Prostate gland (tissue), 2 donors: Measurements from ENCODE around the gene S100A12. TPM values are rescaled to one million over a fixed set of nuclear protein-coding genes. Genes with fewer than 3 reads are reported as not detected.

ENCODE experiments used
- DNase-seq: peaks from one replicate; pipeline ENCODE4 v3.0.0-alpha.2; 2019; ENCODE audit warnings: low spot score
- H3K27ac ChIP-seq, 2 donors: fragments of 200-600 bp; sonication (generic); 2 replicates each; pipeline ENCODE4 v1.5.1; 2017 to 2019
- H3K27me3 ChIP-seq: fragments of 200-600 bp; sonication (generic); replicated peaks from 2 replicates; pipeline ENCODE4 v1.5.1; 2019; ENCODE audit not compliant: insufficient read depth
- H3K36me3 ChIP-seq, 2 donors: fragments of 200-600 bp; sonication (generic); 1 replicate in 1 of 2; 2 replicates in 1 of 2; pipeline versions ENCODE4 v1.5.1 to v1.8.1; 2017 to 2019
- H3K4me1 ChIP-seq: fragments of 200-600 bp; sonication (generic); replicated peaks from 2 replicates; pipeline ENCODE4 v1.5.1; 2019
- H3K4me3 ChIP-seq, 2 donors: fragments of 200-600 bp; sonication (generic); 2 replicates each; pipeline ENCODE4 v1.5.1; 2017 to 2019
- H3K9me3 ChIP-seq: fragments of 200-600 bp; sonication (generic); 2 replicates; pipeline ENCODE4 v1.5.1; 2017
- POLR2A ChIP-seq: fragments of 450-650 bp; IDR thresholded peaks from one replicate; pipeline ENCODE4 v1.6.1; 2016; ENCODE audit warnings: antibody characterized with exemption, mild to moderate bottlenecking
- POLR2AphosphoS5 ChIP-seq: sonication (generic); formaldehyde crosslinking; IDR thresholded peaks from one replicate; pipeline ENCODE4 v1.6.1; 2017; ENCODE audit warnings: antibody characterized with exemption
- WGBS: methylation state at CpG from one replicate; pipeline ENCODE4 v1.1.5; 2018; 5-methylcytosine and 5-hydroxymethylcytosine counted together
- intact Hi-C: fragments of 100-400 bp; cut with DNase I; formaldehyde crosslinking; loops from one replicate; pipeline ENCODE4 v1.14.2; 2022
- total RNA-seq, 2 donors: library from RNA; depleted of rRNA; stranded (reverse); fragments of >200 nt; gene quantifications; one replicate each; pipeline ENCODE4 v1.1.0, GENCODE V29; 2016
- TF ChIP-seq, protein P1 (sequence below), 4 experiments: fragments of 200-600 bp in 2 of 4; fragments of 450-650 bp in 2 of 4; sonication (generic) in 2 of 4; IDR thresholded peaks; 1 replicate in 3 of 4; 2 replicates in 1 of 4; pipeline ENCODE4 v1.5.1; 2016 to 2019; ENCODE audit warnings: antibody characterized with exemption in 4 of 4, mild to moderate bottlenecking in 2 of 4, moderate library complexity in 2 of 4

The S100A12 gene
- total RNA-seq, 2 donors from 2014 or later: not detected

DNA sequence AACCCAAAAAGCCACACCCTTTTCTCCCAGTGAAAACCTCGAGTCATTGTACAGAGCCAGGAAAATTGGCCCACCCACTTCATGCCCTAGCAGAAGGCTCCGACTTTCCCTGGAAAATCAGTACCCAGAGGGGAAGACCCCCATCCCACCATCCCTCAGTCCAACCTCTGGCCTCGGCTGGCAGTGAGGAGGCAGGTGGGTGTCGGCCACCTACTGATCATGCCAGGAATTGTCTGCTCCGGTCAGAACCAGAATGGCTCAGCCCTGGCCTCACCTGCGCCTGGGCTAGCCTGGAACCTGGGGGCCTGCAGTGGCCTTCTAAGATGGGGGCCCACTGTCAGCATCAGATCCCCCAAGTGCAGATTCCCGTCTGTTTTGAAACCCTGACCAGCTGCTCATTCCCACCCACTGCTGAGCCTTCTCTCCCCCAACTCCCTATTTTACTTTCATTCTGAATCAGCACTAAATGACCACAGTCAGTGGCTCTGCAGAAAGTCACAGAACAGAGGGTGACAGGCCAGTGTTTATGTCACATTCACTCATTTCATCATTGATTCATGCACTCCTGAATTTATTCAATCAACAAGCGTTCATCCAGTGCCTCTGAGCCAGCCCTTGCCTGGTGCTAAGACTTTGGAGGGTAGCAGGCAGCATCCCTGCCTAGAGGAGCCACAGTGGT lies 20.8 kb downstream of the S100A12 start:
- TF ChIP-seq POLR2A (no peak), POLR2AphosphoS5 (no peak)
- TF ChIP-seq, protein P1, sequence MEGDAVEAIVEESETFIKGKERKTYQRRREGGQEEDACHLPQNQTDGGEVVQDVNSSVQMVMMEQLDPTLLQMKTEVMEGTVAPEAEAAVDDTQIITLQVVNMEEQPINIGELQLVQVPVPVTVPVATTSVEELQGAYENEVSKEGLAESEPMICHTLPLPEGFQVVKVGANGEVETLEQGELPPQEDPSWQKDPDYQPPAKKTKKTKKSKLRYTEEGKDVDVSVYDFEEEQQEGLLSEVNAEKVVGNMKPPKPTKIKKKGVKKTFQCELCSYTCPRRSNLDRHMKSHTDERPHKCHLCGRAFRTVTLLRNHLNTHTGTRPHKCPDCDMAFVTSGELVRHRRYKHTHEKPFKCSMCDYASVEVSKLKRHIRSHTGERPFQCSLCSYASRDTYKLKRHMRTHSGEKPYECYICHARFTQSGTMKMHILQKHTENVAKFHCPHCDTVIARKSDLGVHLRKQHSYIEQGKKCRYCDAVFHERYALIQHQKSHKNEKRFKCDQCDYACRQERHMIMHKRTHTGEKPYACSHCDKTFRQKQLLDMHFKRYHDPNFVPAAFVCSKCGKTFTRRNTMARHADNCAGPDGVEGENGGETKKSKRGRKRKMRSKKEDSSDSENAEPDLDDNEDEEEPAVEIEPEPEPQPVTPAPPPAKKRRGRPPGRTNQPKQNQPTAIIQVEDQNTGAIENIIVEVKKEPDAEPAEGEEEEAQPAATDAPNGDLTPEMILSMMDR (IDR thresholded peaks at IDR 0.05): no peak
- no peaks in the 10 kb centered on the region for H3K36me3 ChIP-seq
- DNase-seq: no peak
- no peaks in the 10 kb centered on the region for H3K27me3 ChIP-seq
- H3K4me3 ChIP-seq: no peak overlapping the region
- intact Hi-C loops: loop anchor here (5.0 kb wide), 1 partner anchor 213 kb away; the partner anchor contains the start of gene S100A2
- 71% methylated on average over 8 of the region's 8 CpGs for WGBS
- H3K9me3 ChIP-seq: no peaks in the 10 kb centered on the region
- H3K27ac ChIP-seq: no peak overlapping the region
- no peaks in the 10 kb centered on the region for H3K4me1 ChIP-seq

DNA sequence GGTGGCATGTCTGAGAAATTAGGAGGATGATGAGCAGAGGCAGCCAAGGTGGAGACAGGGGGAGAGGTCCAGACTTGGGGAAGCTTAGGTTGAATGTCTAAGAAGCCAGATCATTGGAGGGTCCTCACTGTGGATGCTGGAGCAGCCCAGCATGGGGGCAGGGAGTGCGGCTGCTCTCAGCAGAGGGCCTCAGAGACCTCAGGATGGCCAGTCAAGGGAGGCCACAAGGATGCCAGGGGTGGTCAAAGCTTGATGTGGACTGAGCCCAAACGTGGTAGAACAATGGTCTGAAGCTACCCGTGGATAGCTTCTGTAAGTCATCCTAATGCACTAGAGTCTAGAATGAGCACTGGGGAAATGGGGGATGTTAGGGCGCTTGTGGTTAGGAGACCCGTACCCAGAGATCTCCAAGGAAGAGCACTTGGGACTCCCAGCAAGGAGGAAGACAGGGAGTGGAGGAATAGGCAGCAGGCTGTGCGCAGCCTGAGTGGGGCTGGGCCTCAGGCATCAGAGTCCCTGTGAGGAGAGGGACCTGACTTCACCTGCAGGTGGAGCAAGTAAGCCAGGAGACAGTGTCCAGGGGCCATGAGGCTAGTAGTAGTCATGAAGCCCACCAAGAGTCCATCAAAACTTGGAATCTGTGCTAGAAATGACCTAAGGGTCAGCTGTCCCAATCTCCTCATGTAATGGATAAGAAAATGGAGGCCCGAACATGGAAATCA lies 22.0 kb downstream of the S100A12 start:
- no peak for DNase-seq
- no peaks in the 10 kb centered on the region for H3K27me3 ChIP-seq
- H3K4me3 ChIP-seq: no peak overlapping the region
- no peak for TF ChIP-seq POLR2A
- no peak for TF ChIP-seq POLR2AphosphoS5
- TF ChIP-seq, protein P1 (IDR thresholded peaks at IDR 0.05): peak in 1 of 4 experiments; percentile 30
- H3K9me3 ChIP-seq: no peaks in the 10 kb centered on the region
- no peaks in the 10 kb centered on the region for H3K36me3 ChIP-seq
- H3K4me1 ChIP-seq: no peaks in the 10 kb centered on the region
- H3K27ac ChIP-seq: no peak overlapping the region
- 84% methylated on average over 7 of the region's 7 CpGs for WGBS
- intact Hi-C loops: loop anchor here (5.0 kb wide), 1 partner anchor 214 kb away; the partner anchor contains the start of gene S100A2

DNA sequence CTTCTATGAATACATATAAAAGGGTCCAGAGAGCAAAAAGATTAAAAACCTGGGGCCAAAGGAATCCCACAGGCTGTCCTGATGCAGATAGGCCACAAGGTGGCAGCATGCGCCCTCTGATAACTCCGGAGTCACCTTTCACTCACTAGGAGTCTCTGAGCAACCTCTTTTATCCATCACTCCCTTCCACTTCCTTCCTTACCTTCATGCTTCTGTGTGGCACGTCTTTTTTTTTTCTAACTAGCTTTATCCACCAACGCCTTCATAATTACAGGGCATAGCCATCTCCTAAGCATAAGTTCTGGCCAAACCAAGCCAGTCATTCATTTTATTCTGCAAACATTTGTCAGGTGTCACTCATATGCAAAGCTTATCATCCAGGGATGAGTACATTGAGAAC lies 22.9 kb downstream of the S100A12 start:
- H3K9me3 ChIP-seq: no peaks in the 10 kb centered on the region
- WGBS: 2% methylated on average over 4 of the region's 4 CpGs
- intact Hi-C loops: loop anchor here (1.0 to 5.0 kb wide), 2 partner anchors 143 to 215 kb away; partner anchors contain the start of gene S100A2
- H3K4me1 ChIP-seq: no peaks in the 10 kb centered on the region
- TF ChIP-seq, protein P1 (IDR thresholded peaks at IDR 0.05): peak; percentile 69 to 85 (median 82)
- TF ChIP-seq POLR2AphosphoS5: peak; percentile 26
- no peak for TF ChIP-seq POLR2A
- no peak overlapping the region for H3K4me3 ChIP-seq
- DNase-seq: peak; percentile 57
- no peak overlapping the region for H3K27ac ChIP-seq
- no peaks in the 10 kb centered on the region for H3K36me3 ChIP-seq
- no peaks in the 10 kb centered on the region for H3K27me3 ChIP-seq

DNA sequence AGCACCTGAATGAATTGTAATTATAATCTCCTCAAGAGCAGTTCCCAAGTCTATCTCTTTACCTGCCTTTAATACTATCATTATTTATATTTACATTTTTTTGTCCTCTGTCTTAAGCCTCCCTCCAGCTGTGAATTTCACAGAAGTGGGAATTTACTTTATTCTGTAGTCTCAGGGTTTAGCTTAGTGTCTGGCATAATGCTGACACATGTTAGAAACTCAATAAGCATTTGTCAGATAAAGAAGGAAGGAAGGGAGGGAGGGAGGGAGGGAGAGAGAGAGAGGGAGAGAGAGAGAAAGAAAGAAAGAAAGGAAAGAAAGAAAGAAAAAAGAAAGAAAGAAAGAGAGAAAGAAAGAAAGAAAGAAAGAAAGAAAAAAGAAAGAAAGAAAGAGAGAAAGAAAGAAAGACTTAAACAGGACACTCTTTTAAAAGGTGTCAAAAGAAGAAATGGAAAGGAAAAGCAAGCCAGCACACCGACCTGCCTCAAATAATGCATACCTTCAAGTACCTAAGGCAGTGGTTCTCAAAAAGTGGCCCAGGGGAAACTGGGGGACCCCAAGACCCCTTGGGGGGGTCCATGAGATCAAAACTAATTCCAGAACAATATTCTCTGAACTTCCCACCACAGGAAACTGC lies 25.0 kb downstream of the S100A12 start:
- intact Hi-C loops: loop anchor here (5.0 kb wide), 1 partner anchor 217 kb away; the partner anchor contains the start of gene S100A2
- Histone ChIP-seq H3K27ac (no peak overlapping the region), H3K36me3 (no peaks in the 10 kb centered on the region), H3K4me1 (no peaks in the 10 kb centered on the region), H3K27me3 (no peaks in the 10 kb centered on the region), H3K4me3 (no peak overlapping the region), H3K9me3 (no peaks in the 10 kb centered on the region)
- no peak for DNase-seq
- 50% methylated on average over 1 of the region's 1 CpG for WGBS
- TF ChIP-seq POLR2AphosphoS5: no peak
- TF ChIP-seq POLR2A: no peak
- TF ChIP-seq, protein P1 (IDR thresholded peaks at IDR 0.05): no peak
